ENCODE results near the gene FMNL1. TPM values are rescaled to one million over a fixed set of nuclear protein-coding genes. Genes with fewer than 3 reads are reported as not detected.

FMNL1 gene
- total RNA-seq, 4 donors from 2014 or later, result 3.2 to 7.6 (median 4.2) TPM

DNA sequence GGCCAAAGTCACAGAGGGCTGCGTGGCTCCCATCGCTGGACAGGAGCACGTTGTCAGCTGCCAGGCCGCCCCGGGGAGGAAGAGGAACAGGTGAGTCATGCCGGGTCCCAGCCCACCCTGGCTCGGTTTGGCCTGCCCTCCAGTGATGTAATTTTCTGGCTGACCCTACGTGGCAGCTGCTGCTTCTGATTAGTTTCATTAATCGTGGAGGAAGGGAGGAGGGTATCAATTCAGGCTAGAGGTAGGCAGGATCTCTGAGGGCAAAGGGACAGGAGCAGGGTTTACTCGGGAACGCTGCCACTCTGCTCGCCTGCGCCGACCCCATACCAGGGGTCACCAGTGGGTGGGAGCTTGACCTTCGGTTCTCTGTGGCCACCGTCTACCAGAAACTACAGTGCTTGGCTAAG is 51.9 kb downstream of the FMNL1 start:
- no peak overlapping the region for H3K4me3 ChIP-seq (replicated peaks in 1 of 3)
- H3K4me1 ChIP-seq, result peaks cover 13 to 14% of the 10 kb centered on the region in 2 donors
- TF ChIP-seq, protein P1, sequence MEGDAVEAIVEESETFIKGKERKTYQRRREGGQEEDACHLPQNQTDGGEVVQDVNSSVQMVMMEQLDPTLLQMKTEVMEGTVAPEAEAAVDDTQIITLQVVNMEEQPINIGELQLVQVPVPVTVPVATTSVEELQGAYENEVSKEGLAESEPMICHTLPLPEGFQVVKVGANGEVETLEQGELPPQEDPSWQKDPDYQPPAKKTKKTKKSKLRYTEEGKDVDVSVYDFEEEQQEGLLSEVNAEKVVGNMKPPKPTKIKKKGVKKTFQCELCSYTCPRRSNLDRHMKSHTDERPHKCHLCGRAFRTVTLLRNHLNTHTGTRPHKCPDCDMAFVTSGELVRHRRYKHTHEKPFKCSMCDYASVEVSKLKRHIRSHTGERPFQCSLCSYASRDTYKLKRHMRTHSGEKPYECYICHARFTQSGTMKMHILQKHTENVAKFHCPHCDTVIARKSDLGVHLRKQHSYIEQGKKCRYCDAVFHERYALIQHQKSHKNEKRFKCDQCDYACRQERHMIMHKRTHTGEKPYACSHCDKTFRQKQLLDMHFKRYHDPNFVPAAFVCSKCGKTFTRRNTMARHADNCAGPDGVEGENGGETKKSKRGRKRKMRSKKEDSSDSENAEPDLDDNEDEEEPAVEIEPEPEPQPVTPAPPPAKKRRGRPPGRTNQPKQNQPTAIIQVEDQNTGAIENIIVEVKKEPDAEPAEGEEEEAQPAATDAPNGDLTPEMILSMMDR (IDR thresholded peaks at IDR 0.05), result no peak
- TF ChIP-seq POLR2A (IDR thresholded peaks at IDR 0.05), result no peak
- no peaks in the 10 kb centered on the region for H3K27me3 ChIP-seq
- no peak overlapping the region for H3K27ac ChIP-seq
- intact Hi-C loops (cut with DNase I), result no loop called here
- H3K36me3 ChIP-seq, result peaks cover 44 to 45% of the 10 kb centered on the region in 2 donors
- no peak for DNase-seq
- 88 to 92% methylated on average over 12 to 16 of the region's 16 CpGs for WGBS, 2 donors
- H3K9me3 ChIP-seq, result no peaks in the 10 kb centered on the region

DNA sequence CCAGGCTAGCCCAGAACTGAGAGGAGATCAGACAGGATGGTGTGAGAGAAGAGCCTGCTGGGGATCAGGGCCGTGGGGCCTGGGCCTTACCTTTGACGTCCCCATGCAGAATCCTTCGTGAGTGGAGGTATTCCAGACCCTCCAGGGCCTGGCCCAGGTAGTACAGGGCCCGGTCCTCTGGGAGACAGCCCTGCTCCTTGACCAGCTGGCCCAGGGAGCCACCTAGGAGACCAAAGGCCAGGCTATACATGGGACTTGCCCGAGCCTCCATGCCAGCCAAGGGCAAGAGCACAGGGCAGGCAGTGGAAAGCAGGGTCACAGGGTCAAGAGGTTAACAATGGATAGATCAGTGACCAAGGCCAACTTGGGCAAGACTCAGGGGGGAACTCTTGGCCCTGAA is 52.3 kb downstream of the FMNL1 start:
- Histone ChIP-seq H3K4me3 (replicated peaks in 1 of 3) (no peak overlapping the region), H3K36me3 (peaks cover 40% of the 10 kb centered on the region in 2 donors), H3K27ac (no peak overlapping the region), H3K27me3 (no peaks in the 10 kb centered on the region), H3K9me3 (no peaks in the 10 kb centered on the region), H3K4me1 (peaks cover 14 to 16% of the 10 kb centered on the region in 2 donors)
- TF ChIP-seq POLR2A (IDR thresholded peaks at IDR 0.05), result no peak
- TF ChIP-seq, protein P1 (IDR thresholded peaks at IDR 0.05), result no peak
- intact Hi-C loops (cut with DNase I), result no loop called here
- no peak for DNase-seq
- 80 to 94% methylated on average over 1 to 5 of the region's 5 CpGs for WGBS, 2 donors

DNA sequence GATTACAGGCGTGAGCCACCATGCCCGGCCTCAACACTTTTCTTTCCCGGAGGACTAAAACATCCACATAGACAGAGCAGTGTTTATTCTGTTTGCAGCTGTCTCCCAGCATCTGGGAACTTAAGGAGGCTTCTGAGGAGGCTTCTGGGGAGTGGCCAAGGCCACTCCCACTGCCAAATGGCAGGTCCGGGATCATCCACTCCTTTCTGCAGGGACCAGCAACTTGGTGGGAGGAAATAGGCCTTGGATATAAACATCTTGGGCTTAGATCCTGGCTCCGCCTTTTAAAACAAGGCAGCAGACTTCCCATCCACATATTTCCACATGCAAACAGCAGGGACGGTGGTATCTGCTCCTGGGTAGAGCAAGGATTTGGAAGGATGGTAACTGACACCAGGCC is 54.3 kb downstream of the FMNL1 start:
- intact Hi-C loops (cut with DNase I), result loop anchor here (2.0 to 5.0 kb wide), 2 partner anchors 54 to 109 kb away; partner anchors contain the start of gene FMNL1
- no peak overlapping the region for H3K4me3 ChIP-seq (replicated peaks in 1 of 3)
- H3K36me3 ChIP-seq, result peaks cover 20 to 21% of the 10 kb centered on the region in 2 donors
- DNase-seq, result no peak
- WGBS, 2 donors, result 57 to 74% methylated on average over 6 of the region's 6 CpGs
- H3K4me1 ChIP-seq, result peaks cover 14 to 16% of the 10 kb centered on the region in 2 donors
- H3K27ac ChIP-seq, result no peak overlapping the region
- no peak for TF ChIP-seq POLR2A (IDR thresholded peaks at IDR 0.05)
- TF ChIP-seq, protein P1 (IDR thresholded peaks at IDR 0.05), result no peak
- no peaks in the 10 kb centered on the region for H3K9me3 ChIP-seq
- no peaks in the 10 kb centered on the region for H3K27me3 ChIP-seq

DNA sequence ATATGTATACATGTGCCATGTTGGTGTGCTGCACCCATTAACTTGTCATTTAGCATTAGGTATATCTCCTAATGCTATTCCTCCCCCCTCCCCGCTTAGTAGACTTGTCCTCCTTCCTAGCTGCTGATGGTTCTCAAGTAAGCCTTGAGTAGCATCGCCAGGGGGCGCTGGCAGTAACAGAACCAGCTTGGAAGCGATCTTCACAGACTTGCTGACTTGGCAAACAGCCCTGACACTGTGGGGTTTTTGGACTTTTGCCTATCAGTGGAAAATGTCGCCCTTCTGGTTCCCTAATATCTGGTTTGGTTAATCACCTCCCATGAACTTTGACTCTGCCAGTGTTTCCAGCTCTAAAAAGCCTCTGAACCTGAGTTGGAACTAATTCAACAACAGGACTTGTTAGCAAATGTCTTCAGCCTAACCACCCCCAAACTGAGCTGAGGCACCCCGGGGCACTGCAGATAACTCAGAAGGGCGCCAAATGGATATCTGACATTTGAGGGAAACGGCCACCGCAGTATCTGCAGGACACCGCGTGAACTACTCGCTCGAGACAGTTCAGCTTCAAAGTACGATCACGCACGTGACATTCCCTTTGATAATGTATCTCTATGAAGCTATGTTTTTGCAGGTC is 55.6 kb downstream of the FMNL1 start:
- peaks cover 14 to 16% of the 10 kb centered on the region in 2 donors for H3K4me1 ChIP-seq
- H3K9me3 ChIP-seq, result no peaks in the 10 kb centered on the region
- no peak overlapping the region for H3K4me3 ChIP-seq (replicated peaks in 1 of 3)
- TF ChIP-seq, protein P1 (IDR thresholded peaks at IDR 0.05), result peak; percentile 27 to 94 (median 84)
- TF ChIP-seq POLR2A (IDR thresholded peaks at IDR 0.05), result no peak
- H3K27me3 ChIP-seq, result no peaks in the 10 kb centered on the region
- peak overlapping the region; percentile 2 to 69 (median 38) for H3K27ac ChIP-seq
- WGBS, 2 donors, result 34 to 35% methylated on average over 16 of the region's 16 CpGs
- intact Hi-C loops (cut with DNase I), result loop anchor here (2.0 to 5.0 kb wide), 2 partner anchors 55 to 107 kb away; partner anchors contain the start of gene FMNL1
- DNase-seq, result peak; percentile 97 to 98
- peaks cover 17 to 19% of the 10 kb centered on the region in 2 donors for H3K36me3 ChIP-seq

DNA sequence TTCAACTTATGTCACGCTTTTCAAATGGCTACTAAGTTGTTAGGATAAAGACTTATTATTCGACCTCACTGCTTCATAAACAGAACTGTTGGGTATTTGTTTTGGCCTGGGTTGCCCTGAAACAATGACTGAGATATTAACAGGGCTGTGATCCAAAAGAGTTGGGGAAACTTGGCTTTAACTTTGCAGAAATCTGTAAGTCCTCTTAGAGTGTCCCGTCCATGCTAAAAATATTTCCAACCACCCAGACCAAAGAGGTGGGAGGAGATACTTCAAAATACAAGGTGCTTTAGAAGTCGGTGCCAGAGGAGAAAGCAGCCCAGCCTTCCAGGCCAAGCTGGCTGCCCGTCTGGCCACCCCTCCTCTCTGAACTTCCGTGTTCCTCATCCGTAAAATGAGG is 56.3 kb downstream of the FMNL1 start:
- Histone ChIP-seq H3K4me3 (replicated peaks in 1 of 3) (no peak overlapping the region), H3K4me1 (peaks cover 16 to 19% of the 10 kb centered on the region in 2 donors), H3K27ac (peak overlapping the region; percentile 38 to 69 (median 47)), H3K9me3 (no peaks in the 10 kb centered on the region), H3K36me3 (peaks cover 17 to 23% of the 10 kb centered on the region in 2 donors), H3K27me3 (no peaks in the 10 kb centered on the region)
- peak; percentile 71 to 78 for DNase-seq
- 14 to 19% methylated on average over 7 of the region's 7 CpGs for WGBS, 2 donors
- TF ChIP-seq, protein P1 (IDR thresholded peaks at IDR 0.05), result no peak
- no peak for TF ChIP-seq POLR2A (IDR thresholded peaks at IDR 0.05)
- intact Hi-C loops (cut with DNase I), result loop anchor here (2.0 to 5.0 kb wide), 2 partner anchors 56 to 107 kb away; partner anchors contain the start of gene FMNL1
